ENCODE measurements around the gene MICU1.
"Not testable (repeated sequence)": the region's sequence is repeated elsewhere in the genome, so short reads cannot be mapped to it uniquely, and the experiment has no call there.

Gene MICU1

DNA sequence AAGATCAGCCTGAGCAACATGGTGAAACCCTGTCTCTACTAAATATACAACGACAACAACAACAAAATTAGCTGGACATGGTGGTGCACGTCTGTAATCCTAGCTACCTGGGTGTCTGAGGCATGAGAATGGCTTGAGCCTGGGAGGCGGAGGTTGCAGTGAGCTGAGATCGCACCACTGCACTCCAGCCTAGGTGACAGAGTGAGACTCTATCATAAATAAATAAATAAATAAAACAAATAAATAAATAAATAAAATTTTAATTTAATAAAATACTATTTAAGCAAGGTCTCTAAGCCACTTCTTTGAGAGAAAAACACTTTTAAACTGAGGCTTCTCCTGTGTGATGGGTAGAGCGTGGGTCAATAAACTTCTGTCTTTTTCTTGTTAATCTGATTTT, 38.3 kb downstream of the MICU1 start:
- H3K4me3 ChIP-seq (ENCODE audit: low read length): no peak overlapping the region
- no peak overlapping the region for H3K27ac ChIP-seq (ENCODE audit: low read depth, low read length)
- H3K36me3 ChIP-seq (ENCODE audit: control insufficient read depth, insufficient read depth, low read length): no peaks in the 10 kb centered on the region

DNA sequence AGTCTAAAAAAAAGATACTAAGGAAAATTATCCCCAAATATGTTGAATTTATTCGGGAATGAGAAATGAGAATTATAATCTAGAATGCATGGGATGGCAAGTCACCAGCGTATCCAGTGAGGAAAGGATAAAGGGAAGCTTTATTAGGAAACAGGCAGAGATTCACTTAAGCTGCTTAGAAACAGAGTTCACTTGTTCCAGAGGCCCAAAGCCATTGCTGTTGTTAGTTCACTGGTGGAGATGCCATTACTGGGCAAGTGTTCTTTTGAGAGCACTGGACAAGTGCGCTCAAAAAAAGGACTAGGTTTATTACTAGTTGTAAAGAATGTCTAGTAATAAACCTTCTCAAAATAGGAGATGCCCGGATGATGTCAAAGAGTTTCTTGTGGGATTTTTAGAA, 51.2 kb downstream of the MICU1 start:
- H3K4me3 ChIP-seq (ENCODE audit: low read length): no peak overlapping the region
- H3K9ac ChIP-seq (ENCODE audit: low read length): no peak overlapping the region
- no peak overlapping the region for H3K27ac ChIP-seq (ENCODE audit: low read depth, low read length)
- no peaks in the 10 kb centered on the region for H3K27me3 ChIP-seq (ENCODE audit: control insufficient read depth, insufficient read depth, low read length)
- no peaks in the 10 kb centered on the region for H3K36me3 ChIP-seq (ENCODE audit: control insufficient read depth, insufficient read depth, low read length)
- no peaks in the 10 kb centered on the region for H3K4me1 ChIP-seq (ENCODE audit: control insufficient read depth, insufficient read depth, low read length)

More for the DNA sequence above, 38.3 kb downstream of the MICU1 start:
- Histone ChIP-seq H3K27me3 (ENCODE audit: control insufficient read depth, insufficient read depth, low read length) (no peaks in the 10 kb centered on the region), H3K9ac (ENCODE audit: low read length) (no peak overlapping the region), H3K4me1 (ENCODE audit: control insufficient read depth, insufficient read depth, low read length) (no peaks in the 10 kb centered on the region)

- H3K4me1 ChIP-seq (ENCODE audit: control insufficient read depth, insufficient read depth, low read length): no peaks in the 10 kb centered on the region
- H3K4me3 ChIP-seq (ENCODE audit: low read length): no peak overlapping the region
- H3K27ac ChIP-seq (ENCODE audit: low read depth, low read length): no peak overlapping the region
- H3K9ac ChIP-seq (ENCODE audit: low read length): no peak overlapping the region
- H3K36me3 ChIP-seq (ENCODE audit: control insufficient read depth, insufficient read depth, low read length): no peaks in the 10 kb centered on the region
- H3K27me3 ChIP-seq (ENCODE audit: control insufficient read depth, insufficient read depth, low read length): no peaks in the 10 kb centered on the region
Measured at GRCh38 chr10:72573079-72573478, 52.8 kb downstream of the MICU1 start.

DNA sequence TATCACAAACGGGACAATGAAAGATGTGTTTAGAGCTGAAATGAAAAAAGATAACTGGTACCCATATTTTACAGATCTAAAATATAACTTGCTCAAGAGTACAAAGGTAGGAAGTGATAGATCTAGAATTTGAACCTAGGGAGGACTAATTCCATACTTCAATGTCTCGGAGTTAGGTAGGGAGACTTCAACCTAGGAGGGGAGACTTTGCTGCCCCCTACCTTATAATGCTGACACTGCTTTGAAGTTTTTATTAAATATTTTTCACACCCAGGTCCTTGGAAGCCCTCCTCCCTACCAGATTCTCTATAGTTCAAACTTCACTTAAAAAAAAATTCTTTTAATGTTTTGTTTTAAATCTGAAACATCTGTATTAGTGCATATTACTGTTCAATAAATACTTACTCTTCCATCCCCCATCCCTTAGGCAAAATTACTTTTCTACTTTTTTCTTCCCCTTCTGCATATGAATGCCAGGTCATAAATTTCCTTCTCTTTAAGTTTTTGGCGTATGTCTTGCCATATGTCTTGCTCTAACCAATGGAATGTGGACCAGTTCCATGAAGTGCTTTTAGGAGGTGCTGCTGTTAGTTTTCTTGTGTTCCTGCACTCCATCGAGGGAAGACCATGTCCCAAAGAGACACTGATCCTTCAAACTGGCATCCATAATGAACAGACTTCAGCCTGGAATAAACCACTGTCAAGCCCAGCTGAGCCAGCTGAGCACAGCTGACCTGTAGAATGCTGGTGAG, 57.8 kb downstream of the MICU1 start:
- Histone ChIP-seq H3K36me3 (ENCODE audit: control insufficient read depth, insufficient read depth, low read length) (peaks cover 5% of the 10 kb centered on the region), H3K27me3 (ENCODE audit: control insufficient read depth, insufficient read depth, low read length) (no peaks in the 10 kb centered on the region), H3K4me3 (ENCODE audit: low read length) (no peak overlapping the region), H3K4me1 (ENCODE audit: control insufficient read depth, insufficient read depth, low read length) (no peaks in the 10 kb centered on the region), H3K9ac (ENCODE audit: low read length) (no peak overlapping the region), H3K27ac (ENCODE audit: low read depth, low read length) (no peak overlapping the region)

- Histone ChIP-seq H3K4me3 (ENCODE audit: low read length) (no peak overlapping the region), H3K36me3 (ENCODE audit: control insufficient read depth, insufficient read depth, low read length) (peaks cover 5% of the 10 kb centered on the region), H3K9ac (ENCODE audit: low read length) (no peak overlapping the region), H3K27me3 (ENCODE audit: control insufficient read depth, insufficient read depth, low read length) (no peaks in the 10 kb centered on the region), H3K27ac (ENCODE audit: low read depth, low read length) (no peak overlapping the region), H3K4me1 (ENCODE audit: control insufficient read depth, insufficient read depth, low read length) (no peaks in the 10 kb centered on the region)
Measured at GRCh38 chr10:72567421-72567820, 58.5 kb downstream of the MICU1 start.

- H3K36me3 ChIP-seq (ENCODE audit: control insufficient read depth, insufficient read depth, low read length): peaks cover 9% of the 10 kb centered on the region
- no peaks in the 10 kb centered on the region for H3K27me3 ChIP-seq (ENCODE audit: control insufficient read depth, insufficient read depth, low read length)
- no peak overlapping the region for H3K27ac ChIP-seq (ENCODE audit: low read depth, low read length)
Measured at GRCh38 chr10:72564596-72564995, 61.3 kb downstream of the MICU1 start.

DNA sequence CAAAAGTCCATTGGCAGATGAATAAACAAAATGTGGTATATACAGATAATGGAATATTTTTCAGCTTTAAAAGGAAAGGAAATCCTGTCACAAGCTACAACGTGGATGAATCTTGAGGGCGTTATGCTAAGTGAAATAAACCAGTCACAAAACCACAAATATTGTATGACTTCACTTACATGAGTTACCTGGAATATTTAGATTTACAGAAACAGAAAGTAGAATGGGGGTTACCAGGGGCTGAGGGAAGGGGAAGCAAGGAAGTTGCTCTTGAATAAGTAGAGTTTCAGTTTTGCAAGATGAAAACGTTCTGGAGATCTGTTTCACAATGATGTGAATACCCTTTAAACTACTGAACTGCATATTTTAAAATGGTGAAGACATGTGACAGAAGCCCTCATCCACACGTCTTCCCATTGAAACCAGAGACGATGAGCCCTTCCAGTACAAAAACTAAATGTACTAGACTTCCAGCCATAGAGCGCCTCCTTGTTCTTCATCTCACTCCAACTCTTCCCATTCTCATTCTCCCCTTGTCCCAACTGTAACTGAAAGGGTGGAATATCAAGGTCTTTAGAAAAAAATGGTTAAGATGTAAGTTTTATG, 62.4 kb downstream of the MICU1 start:
- Histone ChIP-seq H3K27me3 (ENCODE audit: control insufficient read depth, insufficient read depth, low read length) (no peaks in the 10 kb centered on the region), H3K9ac (ENCODE audit: low read length) (no peak overlapping the region), H3K4me1 (ENCODE audit: control insufficient read depth, insufficient read depth, low read length) (no peaks in the 10 kb centered on the region), H3K27ac (ENCODE audit: low read depth, low read length) (no peak overlapping the region), H3K36me3 (ENCODE audit: control insufficient read depth, insufficient read depth, low read length) (peaks cover 9% of the 10 kb centered on the region), H3K4me3 (ENCODE audit: low read length) (no peak overlapping the region)

More at GRCh38 chr10:72564596-72564995, 61.3 kb downstream of the MICU1 start:
- no peak overlapping the region for H3K4me3 ChIP-seq (ENCODE audit: low read length)
- no peak overlapping the region for H3K9ac ChIP-seq (ENCODE audit: low read length)
- no peaks in the 10 kb centered on the region for H3K4me1 ChIP-seq (ENCODE audit: control insufficient read depth, insufficient read depth, low read length)

- Histone ChIP-seq H3K4me1 (ENCODE audit: control insufficient read depth, insufficient read depth, low read length) (no peaks in the 10 kb centered on the region), H3K27ac (ENCODE audit: low read depth, low read length) (no peak overlapping the region), H3K9ac (ENCODE audit: low read length) (no peak overlapping the region), H3K4me3 (ENCODE audit: low read length) (no peak overlapping the region), H3K36me3 (ENCODE audit: control insufficient read depth, insufficient read depth, low read length) (peaks cover 9% of the 10 kb centered on the region), H3K27me3 (ENCODE audit: control insufficient read depth, insufficient read depth, low read length) (no peaks in the 10 kb centered on the region)
Measured at GRCh38 chr10:72561745-72562166, 64.1 kb downstream of the MICU1 start.

DNA sequence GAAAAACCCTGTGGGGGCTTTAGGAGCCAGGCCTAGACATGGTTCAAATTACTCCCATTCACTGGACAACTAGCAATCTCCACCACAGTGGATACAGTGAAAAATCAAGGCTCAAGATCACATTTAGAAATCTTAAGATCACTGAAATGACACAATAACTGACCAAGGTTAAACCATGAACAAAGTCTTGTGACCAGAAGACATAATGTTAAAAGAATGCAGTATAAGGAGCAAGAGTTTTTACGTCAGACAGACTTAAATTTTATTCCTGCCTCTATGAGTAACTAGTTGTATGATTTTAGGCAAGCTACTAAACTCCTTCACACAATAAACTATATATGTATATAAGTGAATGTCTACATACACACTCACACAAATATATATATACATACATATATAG, 68.5 kb downstream of the MICU1 start:
- H3K27me3 ChIP-seq (ENCODE audit: control insufficient read depth, insufficient read depth, low read length): no peaks in the 10 kb centered on the region
- no peak overlapping the region for H3K27ac ChIP-seq (ENCODE audit: low read depth, low read length)
- no peaks in the 10 kb centered on the region for H3K4me1 ChIP-seq (ENCODE audit: control insufficient read depth, insufficient read depth, low read length)
- H3K9ac ChIP-seq (ENCODE audit: low read length): no peak overlapping the region
- H3K4me3 ChIP-seq (ENCODE audit: low read length): no peak overlapping the region
- peaks cover 3% of the 10 kb centered on the region for H3K36me3 ChIP-seq (ENCODE audit: control insufficient read depth, insufficient read depth, low read length)

DNA sequence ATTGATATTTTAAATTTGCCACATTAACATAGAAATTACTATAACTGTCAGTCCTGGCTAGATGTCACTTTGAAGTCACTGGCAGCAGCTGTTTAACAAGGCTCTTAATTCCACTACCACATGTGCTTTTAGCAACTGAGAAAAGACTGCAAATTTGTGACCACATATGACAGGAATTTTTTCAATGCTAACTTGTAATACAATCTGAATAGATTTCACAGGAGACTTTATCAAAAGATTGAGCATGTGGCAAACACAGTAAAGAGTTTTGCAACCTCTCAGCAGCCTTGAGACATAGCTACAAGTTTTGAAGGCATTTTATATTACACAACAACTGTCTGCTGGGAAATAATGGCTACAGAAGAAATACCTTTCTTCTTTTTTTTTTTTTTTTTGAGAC, 73.0 kb downstream of the MICU1 start:
- no peak overlapping the region for H3K9ac ChIP-seq (ENCODE audit: low read length)
- H3K4me1 ChIP-seq (ENCODE audit: control insufficient read depth, insufficient read depth, low read length): no peaks in the 10 kb centered on the region
- no peak overlapping the region for H3K4me3 ChIP-seq (ENCODE audit: low read length)
- no peaks in the 10 kb centered on the region for H3K27me3 ChIP-seq (ENCODE audit: control insufficient read depth, insufficient read depth, low read length)
- H3K27ac ChIP-seq (ENCODE audit: low read depth, low read length): no peak overlapping the region
- H3K36me3 ChIP-seq (ENCODE audit: control insufficient read depth, insufficient read depth, low read length): peaks cover 4% of the 10 kb centered on the region

DNA sequence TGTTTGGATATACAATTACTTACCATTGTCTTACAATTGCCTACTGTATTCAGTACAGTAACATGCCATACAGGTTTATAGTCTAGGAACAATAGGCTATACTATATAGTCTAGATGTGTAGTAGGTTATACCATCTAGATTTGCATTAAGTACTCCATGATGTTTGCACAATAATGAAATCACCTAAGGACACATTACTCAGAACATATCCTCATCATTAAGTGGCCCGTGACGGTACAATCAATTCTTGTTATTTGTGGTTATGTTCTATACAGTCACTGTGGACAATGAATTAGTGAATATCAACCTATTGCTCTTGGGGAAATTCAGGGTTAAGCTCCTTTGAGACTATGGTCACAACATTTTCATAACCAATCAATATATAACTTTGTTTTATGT, 75.6 kb downstream of the MICU1 start:
- Histone ChIP-seq H3K36me3 (ENCODE audit: control insufficient read depth, insufficient read depth, low read length) (peaks cover 7% of the 10 kb centered on the region), H3K9ac (ENCODE audit: low read length) (no peak overlapping the region), H3K4me3 (ENCODE audit: low read length) (no peak overlapping the region), H3K27me3 (ENCODE audit: control insufficient read depth, insufficient read depth, low read length) (no peaks in the 10 kb centered on the region), H3K4me1 (ENCODE audit: control insufficient read depth, insufficient read depth, low read length) (no peaks in the 10 kb centered on the region), H3K27ac (ENCODE audit: low read depth, low read length) (no peak overlapping the region)

DNA sequence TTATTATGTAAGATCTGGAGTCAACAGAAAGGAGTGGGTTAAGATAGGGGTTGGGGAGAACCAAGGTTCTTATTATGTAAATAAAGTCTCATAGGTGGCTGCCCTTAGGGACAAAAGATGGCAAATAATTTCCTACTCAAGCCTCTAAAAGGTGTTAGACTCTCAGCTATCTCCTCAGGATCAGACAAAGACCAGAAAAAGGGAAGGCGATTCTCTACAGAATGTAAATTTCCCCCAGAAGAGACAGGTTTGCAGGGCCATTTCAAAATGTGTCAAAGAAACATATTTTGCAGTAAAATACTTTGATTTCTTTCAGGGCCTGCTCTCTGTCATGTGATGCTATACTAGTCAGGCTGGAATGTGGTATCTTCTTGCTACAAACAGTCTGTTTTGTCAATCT, 80.3 kb downstream of the MICU1 start:
- no peak overlapping the region for H3K27ac ChIP-seq (ENCODE audit: low read depth, low read length)
- no peak overlapping the region for H3K9ac ChIP-seq (ENCODE audit: low read length)
- H3K36me3 ChIP-seq (ENCODE audit: control insufficient read depth, insufficient read depth, low read length): peaks cover 14% of the 10 kb centered on the region
- H3K4me1 ChIP-seq (ENCODE audit: control insufficient read depth, insufficient read depth, low read length): no peaks in the 10 kb centered on the region
- no peaks in the 10 kb centered on the region for H3K27me3 ChIP-seq (ENCODE audit: control insufficient read depth, insufficient read depth, low read length)
- no peak overlapping the region for H3K4me3 ChIP-seq (ENCODE audit: low read length)

GRCh38 chr10:72543855-72544254, 82.0 kb downstream of the MICU1 start:
- H3K27ac ChIP-seq (ENCODE audit: low read depth, low read length); H3K4me3 ChIP-seq (ENCODE audit: low read length); H3K9ac ChIP-seq (ENCODE audit: low read length); H3K4me1 ChIP-seq (ENCODE audit: control insufficient read depth, insufficient read depth, low read length); H3K27me3 ChIP-seq (ENCODE audit: control insufficient read depth, insufficient read depth, low read length): not testable (repeated sequence)
- H3K36me3 ChIP-seq (ENCODE audit: control insufficient read depth, insufficient read depth, low read length): peaks cover 12% of the 10 kb centered on the region

All from rectal smooth muscle tissue (tissue), 1 donor.